Heart left ventricle (tissue), 16 donors: ENCODE results near the gene ADAMTS12. TPM values are rescaled to one million over a fixed set of nuclear protein-coding genes. Genes with fewer than 3 reads are reported as not detected.

Source experiments
- ATAC-seq, 4 donors: fragments of 200-7000 bp; cut with Tn5 transposase; one replicate each; pipeline ENCODE4 v1.9.1; 2020 to 2022; ENCODE audit warnings: moderate library complexity in 4 of 4, mild to moderate bottlenecking in 3 of 4, moderate number of reproducible peaks in 1 of 4
- DNase-seq, 5 donors: peaks; one replicate each; pipeline ENCODE4 v3.0.0-alpha.2; 2020
- H3K27ac ChIP-seq, 12 donors: fragments of 200-600 bp; sonication (generic) in 4 of 12; one replicate each; pipeline versions ENCODE4 v1.5.0 to v1.8.0; 2016 to 2022; ENCODE audit warnings: mild to moderate bottlenecking in 2 of 12
- H3K27me3 ChIP-seq, 9 donors: fragments of 200-600 bp; sonication (generic) in 2 of 9; one replicate each; pipeline versions ENCODE4 v1.5.1 to v1.8.0; 2016 to 2022; ENCODE audit warnings: mild to moderate bottlenecking in 3 of 9
- H3K36me3 ChIP-seq, 9 donors: fragments of 200-600 bp; sonication (generic) in 2 of 9; one replicate each; pipeline versions ENCODE4 v1.5.0 to v1.8.0; 2018 to 2022; ENCODE audit warnings: mild to moderate bottlenecking in 2 of 9
- H3K4me1 ChIP-seq, 12 donors: fragments of 200-600 bp; sonication (generic) in 4 of 12; one replicate each; pipeline versions ENCODE4 v1.5.0 to v1.8.0; 2016 to 2022; ENCODE audit warnings: mild to moderate bottlenecking in 3 of 12
- H3K4me3 ChIP-seq, 12 donors: fragments of 200-600 bp; sonication (generic) in 4 of 12; one replicate each; pipeline versions ENCODE4 v1.5.0 to v1.8.0; 2017 to 2022; ENCODE audit warnings: mild to moderate bottlenecking in 9 of 12, moderate library complexity in 4 of 12
- H3K9me3 ChIP-seq, 12 donors: fragments of 200-600 bp; sonication (generic) in 4 of 12; one replicate each; pipeline versions ENCODE4 v1.5.0 to v1.8.0; 2016 to 2022; ENCODE audit warnings: mild to moderate bottlenecking in 1 of 12
- POLR2A ChIP-seq, 2 donors: fragments of 450-650 bp; IDR thresholded peaks; one replicate each; pipeline ENCODE4 v1.6.1; 2017; ENCODE audit warnings: antibody characterized with exemption in 2 of 2, mild to moderate bottlenecking in 2 of 2, moderate library complexity in 2 of 2
- WGBS, 4 donors: extraction: QIAGEN DNeasy Blood & Tissue Kit in 2 of 4; methylation state at CpG; one replicate each; pipeline versions ENCODE4 v1.1.5 to v1.1.7; 2013 to 2018; 5-methylcytosine and 5-hydroxymethylcytosine counted together
- intact Hi-C, 10 donors: fragments of 100-400 bp; cut with DNase I; formaldehyde crosslinking; loops; one replicate each; pipeline versions ENCODE4 v1.11.1 to v1.14.2; 2022
- polyA plus RNA-seq, 2 donors: library from polyadenylated mRNA; stranded (reverse); fragments of 200-250 nt; gene quantifications; one replicate each; pipeline ENCODE4 v1.2.3, GENCODE V29; 2013
- total RNA-seq, 9 donors: library from RNA; depleted of rRNA in 2 of 9; stranded (reverse); fragments of >200 nt in 2 of 9; fragmentation: NEBNext Ultra II Directional in 3 of 9; extraction: Animal tissue kit (Norgen Biotek cat#: 25700) in 3 of 9; gene quantifications; one replicate each; pipeline versions ENCODE4 v1.1.0 to v1.2.4, GENCODE V29; 2016 to 2023
- TF ChIP-seq, protein P1 (sequence below), 12 donors: fragments of 200-600 bp; sonication (generic) in 4 of 12; IDR thresholded peaks; one replicate each; pipeline versions ENCODE4 v1.5.0 to v1.8.0; 2018 to 2022; ENCODE audit warnings: antibody characterized with exemption in 12 of 12, mild to moderate bottlenecking in 5 of 12
- donor health status: ischemic (EF 13 %, LVEDD 7.1; RV severe dilation, severe dysfunction).
- donor health status: healthy with polysubstance abuse.
- donor health status: DM: no; HTN: yes; CAD: no.
- donor health status: DM: no; HTN: no; CAD: no.
- donor health status: ischemic (EF 25% LVEDD 6.9; RV normal size, moderate dysfunction).
- donor health status: ischemic (EF 25% LVEDD 5.7; RV mildly dilated, moderate dysfunction).
- donor health status: healthy.
- donor health status: DM: yes; HTN: yes; CAD: no.
- donor health status: ischemic (EF 35%, LVEDD 5.7; RV mildly dilated, moderate dysfunction).
- donor health status: nonischemic (EF 11% LVEDD 7.7; RV severe dilation, severe dysfunction).
- donor health status: DM: yes; HTN: yes; CAD: no.
- donor health status: PGD.
- donor health status: ischemic (EF 29% LVEDD 5.4; RV normal size, mild dysfunction).
- donor health status: nonischemic (EF 23%, LVEDD 6.1; RV moderate dilation, normal function).

The ADAMTS12 gene
- total and polyA plus RNA-seq, 11 donors = 0.72 to 4.7 (median 1.7) TPM

DNA sequence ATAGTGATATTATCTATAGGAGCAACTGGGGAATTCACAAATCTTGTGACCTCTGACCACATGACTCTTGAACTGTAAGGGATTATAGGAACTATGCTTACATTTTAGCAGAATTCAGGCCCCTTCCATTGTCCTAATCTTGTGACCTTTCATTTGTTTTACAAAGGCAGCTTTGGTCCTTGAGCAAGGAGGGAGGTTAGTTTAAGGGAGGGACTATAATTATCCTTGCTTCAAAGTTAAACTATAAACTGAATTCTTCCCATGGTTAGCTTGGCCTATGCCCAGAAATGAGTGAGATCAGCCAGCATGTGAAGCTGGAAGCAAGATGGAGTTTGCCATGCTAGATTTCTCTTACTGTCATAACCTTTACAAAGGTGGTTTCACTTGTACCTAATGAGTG is 399.8 kb downstream of the ADAMTS12 start:
- intact Hi-C loops = no loop called here
- Histone ChIP-seq H3K4me1 (peaks cover 0 to 13% (median 0%) of the 10 kb centered on the region in 12 donors), H3K27me3 (no peaks in the 10 kb centered on the region), H3K4me3 (no peak overlapping the region), H3K9me3 (no peaks in the 10 kb centered on the region), H3K36me3 (no peaks in the 10 kb centered on the region), H3K27ac (no peak overlapping the region)
- ATAC-seq (no peak), DNase-seq (no peak)
- TF ChIP-seq, protein P1, sequence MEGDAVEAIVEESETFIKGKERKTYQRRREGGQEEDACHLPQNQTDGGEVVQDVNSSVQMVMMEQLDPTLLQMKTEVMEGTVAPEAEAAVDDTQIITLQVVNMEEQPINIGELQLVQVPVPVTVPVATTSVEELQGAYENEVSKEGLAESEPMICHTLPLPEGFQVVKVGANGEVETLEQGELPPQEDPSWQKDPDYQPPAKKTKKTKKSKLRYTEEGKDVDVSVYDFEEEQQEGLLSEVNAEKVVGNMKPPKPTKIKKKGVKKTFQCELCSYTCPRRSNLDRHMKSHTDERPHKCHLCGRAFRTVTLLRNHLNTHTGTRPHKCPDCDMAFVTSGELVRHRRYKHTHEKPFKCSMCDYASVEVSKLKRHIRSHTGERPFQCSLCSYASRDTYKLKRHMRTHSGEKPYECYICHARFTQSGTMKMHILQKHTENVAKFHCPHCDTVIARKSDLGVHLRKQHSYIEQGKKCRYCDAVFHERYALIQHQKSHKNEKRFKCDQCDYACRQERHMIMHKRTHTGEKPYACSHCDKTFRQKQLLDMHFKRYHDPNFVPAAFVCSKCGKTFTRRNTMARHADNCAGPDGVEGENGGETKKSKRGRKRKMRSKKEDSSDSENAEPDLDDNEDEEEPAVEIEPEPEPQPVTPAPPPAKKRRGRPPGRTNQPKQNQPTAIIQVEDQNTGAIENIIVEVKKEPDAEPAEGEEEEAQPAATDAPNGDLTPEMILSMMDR (IDR thresholded peaks at IDR 0.05) = no peak
- TF ChIP-seq POLR2A (IDR thresholded peaks at IDR 0.05) = no peak

DNA sequence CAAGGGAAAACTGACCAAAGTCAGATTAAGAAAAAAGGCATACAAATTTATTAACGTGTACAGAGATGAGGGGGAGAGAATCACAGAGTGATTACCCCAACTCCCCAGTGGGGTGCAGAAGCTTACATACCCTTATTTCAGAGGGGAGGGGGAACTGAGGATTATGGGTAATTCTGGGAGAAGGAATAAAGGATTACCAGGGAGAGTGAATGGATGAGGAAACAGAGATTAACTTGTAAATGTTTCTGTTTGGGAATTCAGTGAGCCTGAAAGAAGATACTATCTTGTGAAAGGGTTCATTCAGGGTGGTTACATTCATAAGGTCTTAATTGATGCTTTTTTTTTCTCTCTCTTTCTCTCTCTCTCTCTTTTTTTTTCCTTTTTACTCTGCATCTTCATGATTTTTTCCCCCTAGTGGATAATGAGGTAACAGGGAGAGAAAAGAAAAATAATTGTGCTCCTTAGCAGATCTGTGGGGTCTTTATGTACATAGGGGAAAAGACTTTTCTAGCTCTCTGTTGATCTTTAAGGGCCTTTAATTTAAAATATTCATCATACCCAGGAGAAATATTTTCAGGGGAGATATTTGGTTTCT is 401.6 kb downstream of the ADAMTS12 start:
- peaks cover 0 to 13% (median 0%) of the 10 kb centered on the region in 12 donors for H3K4me1 ChIP-seq

GRCh38 chr5:33489481-33490067 is 402.2 kb downstream of the ADAMTS12 start:
- Histone ChIP-seq H3K36me3 (no peaks in the 10 kb centered on the region), H3K27me3 (no peaks in the 10 kb centered on the region)
- WGBS, 4 donors = 88 to 97% (median 95%) methylated on average over 6 of the region's 6 CpGs

More for the DNA sequence above, 401.6 kb downstream of the ADAMTS12 start:
- ATAC-seq (no peak), DNase-seq (no peak)
- Histone ChIP-seq H3K27me3 (no peaks in the 10 kb centered on the region), H3K27ac (no peak overlapping the region), H3K9me3 (no peaks in the 10 kb centered on the region), H3K4me3 (no peak overlapping the region), H3K36me3 (no peaks in the 10 kb centered on the region)
- no peak for TF ChIP-seq POLR2A (IDR thresholded peaks at IDR 0.05)
- TF ChIP-seq, protein P1 (IDR thresholded peaks at IDR 0.05) = no peak
- WGBS, 4 donors = 77 to 86% (median 82%) methylated on average over 1 of the region's 1 CpG
- intact Hi-C loops = no loop called here

More at GRCh38 chr5:33489481-33490067, 402.2 kb downstream of the ADAMTS12 start:
- no peak for DNase-seq
- Histone ChIP-seq H3K4me3 (no peak overlapping the region), H3K9me3 (no peaks in the 10 kb centered on the region), H3K27ac (no peak overlapping the region), H3K4me1 (peaks cover 0 to 7% (median 0%) of the 10 kb centered on the region in 12 donors)
- intact Hi-C loops = no loop called here
- no peak for ATAC-seq
- no peak for TF ChIP-seq POLR2A (IDR thresholded peaks at IDR 0.05)
- TF ChIP-seq, protein P1 (IDR thresholded peaks at IDR 0.05) = no peak
